Left renal cortex interstitium (tissue), 4 donors: Measurements from ENCODE around the gene ARHGEF4. TPM values are rescaled to one million over a fixed set of nuclear protein-coding genes. Genes with fewer than 3 reads are reported as not detected.

Experiments
- DNase-seq, 4 donors: peaks; one replicate each; pipeline ENCODE4 v3.0.0-alpha.2; 2013; ENCODE audit warnings: low read depth in 4 of 4, low spot score in 2 of 4, missing footprints in 1 of 4
- polyA plus RNA-seq, 4 donors: library from polyadenylated mRNA; unstranded; fragments of 120-200 nt; gene quantifications; one replicate each; pipeline ENCODE4 v1.2.1, GENCODE V29; 2013; ENCODE audit not compliant: insufficient read length in 4 of 4

ARHGEF4 gene, protein sequence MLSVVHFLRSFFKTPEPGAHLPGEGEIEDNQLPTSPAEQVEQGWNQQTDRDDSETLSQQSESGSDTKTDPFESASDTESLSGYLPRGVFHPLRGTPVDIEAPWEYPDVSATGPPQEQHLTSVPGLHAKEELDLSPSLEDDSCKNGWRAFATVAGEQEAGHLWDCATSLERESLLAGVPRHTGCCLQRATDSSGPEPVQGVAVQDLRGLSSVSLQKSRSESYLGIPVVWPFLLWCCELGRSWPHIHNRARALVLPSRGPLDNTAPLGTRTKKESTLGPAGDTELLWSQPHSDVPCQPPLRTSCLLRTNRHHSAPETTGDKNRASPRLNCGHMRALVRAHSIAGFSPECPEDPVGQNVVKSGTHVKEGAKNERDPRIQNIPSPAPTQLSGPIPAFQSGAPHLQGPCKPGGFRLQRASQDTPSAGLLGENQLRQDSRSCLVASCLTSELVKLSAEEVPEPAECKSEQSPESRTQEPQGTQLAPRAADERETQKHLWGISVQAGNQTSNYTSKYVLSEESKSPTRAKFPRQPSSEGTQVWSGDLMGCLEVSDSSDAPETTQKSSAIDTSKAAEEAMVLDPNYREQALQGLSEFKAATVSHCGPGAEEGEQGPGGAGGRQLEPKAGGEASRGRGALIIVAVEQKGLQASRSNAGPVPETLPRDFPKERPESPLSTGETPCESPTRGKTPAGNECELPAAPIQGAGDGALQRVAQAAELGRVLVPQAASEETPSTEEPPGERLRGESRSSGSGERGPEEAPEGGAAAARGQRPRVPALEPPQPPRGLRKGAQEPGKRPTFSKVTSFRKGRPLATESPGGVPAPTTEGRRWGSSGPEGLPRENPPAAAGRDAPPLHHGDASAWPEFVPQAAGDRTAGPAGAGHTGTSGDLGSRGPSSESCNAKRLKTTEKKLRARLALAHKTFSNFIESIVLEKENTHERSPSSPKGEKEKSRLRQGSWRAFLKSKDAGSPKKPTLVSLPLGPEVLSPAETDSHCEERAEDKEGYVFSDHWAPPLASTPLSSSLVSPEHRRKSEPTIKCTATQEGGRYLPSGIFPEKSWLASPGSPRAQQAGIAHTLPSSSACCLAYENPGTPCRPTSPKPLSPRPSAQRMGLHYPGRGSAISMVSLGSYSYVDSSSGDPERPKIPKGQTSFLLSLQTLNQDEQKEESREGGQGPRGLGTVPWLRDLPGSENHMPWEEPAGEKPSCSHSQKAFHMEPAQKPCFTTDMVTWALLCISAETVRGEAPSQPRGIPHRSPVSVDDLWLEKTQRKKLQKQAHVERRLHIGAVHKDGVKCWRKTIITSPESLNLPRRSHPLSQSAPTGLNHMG (N-terminal part only)
- polyA plus RNA-seq, result 1 to 10 TPM; 5.6 to 9.0 (median 7.9) TPM

DNA sequence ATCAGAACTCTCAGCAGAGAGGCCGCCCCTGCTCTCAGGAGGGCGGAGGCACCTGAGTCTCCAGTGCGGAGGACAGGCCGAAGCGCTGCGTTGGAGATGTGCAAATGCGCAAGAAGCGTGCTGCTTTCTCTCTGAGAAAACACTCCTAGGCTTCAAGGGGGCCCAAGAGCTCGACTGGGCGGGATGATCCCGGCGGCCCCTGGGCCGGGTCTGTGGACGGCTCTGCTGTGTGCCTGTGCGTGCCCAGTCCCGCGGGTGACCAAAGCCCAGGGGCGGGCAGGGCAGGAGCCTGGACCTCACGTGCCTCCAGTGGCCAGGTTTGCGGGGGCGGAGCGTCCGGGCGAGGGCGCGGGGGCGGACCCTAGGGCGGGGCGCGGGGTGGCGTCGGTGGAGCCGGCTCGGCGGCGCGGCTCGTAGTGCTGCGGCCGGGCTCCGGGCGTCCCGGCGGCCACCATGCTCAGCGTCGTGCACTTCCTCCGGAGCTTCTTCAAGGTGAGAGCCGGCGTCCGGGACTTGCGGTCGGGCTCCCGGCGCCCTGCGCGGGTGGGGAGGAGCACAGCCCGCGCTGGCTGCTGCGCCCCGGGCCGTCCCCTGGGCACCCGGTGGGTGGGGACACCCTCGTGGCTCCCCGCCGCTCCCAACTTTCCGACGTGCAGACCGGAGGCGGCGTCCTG, at the start of gene ARHGEF4:
Gene ARHGEF4 (plus strand): TSS at position 414 of the 674 bp plus-strand sequence. CDS start 40 bp downstream, at position 454.
- no peak for DNase-seq

DNA sequence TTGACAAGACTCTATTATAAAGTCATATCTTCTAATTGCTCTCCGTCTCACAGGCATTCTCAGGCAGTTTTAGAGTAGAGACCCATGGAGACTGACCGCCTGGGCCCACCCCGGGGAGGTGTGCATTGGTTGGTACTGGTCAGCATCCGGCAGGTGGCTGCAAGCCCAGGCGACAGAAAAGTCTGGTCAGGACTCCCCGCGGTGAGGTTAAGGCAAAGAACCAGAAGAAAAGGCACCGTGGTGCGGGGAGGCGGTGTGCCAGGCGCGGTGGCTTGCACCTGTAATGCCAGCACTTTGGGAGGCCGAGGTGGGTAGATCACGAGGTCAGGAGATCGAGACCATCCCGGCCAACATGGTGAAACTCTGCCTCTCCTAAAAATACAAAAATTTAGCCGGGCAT, 48.9 kb upstream of the ARHGEF4 start:
- no peak for DNase-seq

DNA sequence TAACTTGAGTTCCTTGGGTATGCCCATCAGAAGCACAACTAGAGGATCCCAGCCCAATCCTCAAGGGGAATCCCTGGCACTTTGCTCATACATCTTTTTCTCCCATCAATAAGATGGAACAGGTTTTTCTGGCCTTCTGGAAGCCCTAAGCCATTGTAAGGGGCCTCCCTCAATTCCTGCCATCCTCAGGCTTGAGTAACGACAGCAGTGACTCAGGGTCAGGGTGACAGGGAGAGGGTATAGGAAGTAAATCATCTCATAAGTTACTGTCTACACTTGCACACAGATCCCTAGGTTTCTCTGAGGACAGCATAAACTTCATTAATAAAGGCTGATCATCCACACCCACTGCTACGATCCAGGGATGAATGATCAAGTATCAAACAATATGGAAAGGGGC, 46.4 kb upstream of the ARHGEF4 start:
- DNase-seq, result no peak

DNA sequence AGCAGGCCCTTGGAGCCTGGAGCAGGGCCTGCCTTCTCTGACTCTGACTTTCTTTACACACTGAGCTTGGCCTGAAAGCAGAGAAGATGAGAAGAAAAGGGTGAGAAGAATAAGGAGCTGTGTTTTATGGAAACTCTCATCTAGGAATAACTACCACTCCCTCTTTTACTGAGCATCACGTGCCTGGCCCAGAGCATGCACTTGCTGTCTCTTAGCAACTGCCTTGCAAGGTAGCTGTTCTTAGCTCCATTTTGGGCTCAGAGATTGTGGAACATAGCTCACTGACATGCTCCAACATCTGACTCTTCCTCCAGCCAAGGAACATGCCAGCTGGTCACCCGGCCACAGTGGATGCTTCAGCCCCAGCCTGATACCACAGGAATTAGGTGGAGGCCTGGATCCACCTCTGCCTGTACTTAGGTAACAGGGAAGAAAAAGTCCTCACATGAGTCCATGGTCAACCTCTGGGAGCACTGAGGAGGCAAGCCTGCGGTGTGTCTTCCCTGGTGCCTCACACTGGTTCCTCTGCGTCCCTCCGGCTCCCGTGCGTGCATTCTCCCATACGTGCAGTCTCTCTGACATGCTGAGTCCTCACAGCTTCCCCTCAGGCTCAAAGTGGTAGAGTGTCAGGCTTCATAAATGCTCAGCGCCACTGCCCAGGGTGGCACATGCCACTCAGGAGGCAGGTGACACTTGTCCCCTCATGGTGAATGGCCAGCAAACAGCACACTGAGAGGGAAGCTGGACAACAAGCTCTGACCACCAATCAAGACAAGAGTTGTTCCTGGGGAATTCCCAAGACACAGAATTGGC, 45.7 kb upstream of the ARHGEF4 start:
- DNase-seq, result no peak

DNA sequence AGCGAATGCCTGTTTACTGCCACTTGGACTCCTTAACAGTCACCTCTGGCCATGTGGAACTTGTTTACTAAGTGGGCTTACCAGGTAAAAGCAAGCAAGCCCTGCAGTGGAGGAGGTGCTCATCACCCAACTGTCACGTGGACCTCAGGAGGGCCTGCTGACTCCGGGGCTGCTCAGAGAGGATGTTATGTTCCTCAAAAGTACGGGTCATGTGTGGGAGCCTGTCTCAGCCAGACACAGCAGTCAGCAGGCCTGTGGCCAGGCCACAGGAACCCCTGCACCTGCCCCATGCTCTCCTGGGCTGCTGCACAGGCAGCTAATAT, 45.1 kb upstream of the ARHGEF4 start:
- DNase-seq, result no peak

DNA sequence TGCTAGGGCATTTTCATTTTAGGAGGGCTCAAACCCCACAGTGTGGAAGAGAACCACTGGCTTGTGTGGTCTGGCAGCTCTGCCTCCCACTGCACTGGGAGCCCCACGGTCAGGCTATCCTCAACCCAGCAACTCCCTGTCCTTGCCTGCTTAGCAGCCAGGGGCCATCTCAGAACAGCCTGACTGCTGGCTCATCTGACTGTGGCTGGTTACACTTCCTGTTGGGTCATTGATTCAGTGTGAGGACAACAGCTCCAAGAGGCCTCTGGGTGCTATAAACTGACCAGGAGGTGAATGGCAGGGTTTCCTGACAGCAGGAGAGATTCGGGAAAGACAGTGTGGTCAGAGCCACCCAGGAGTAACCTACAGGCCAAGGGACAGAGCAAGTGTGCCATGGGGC, 41.3 kb upstream of the ARHGEF4 start:
- DNase-seq, result no peak

DNA sequence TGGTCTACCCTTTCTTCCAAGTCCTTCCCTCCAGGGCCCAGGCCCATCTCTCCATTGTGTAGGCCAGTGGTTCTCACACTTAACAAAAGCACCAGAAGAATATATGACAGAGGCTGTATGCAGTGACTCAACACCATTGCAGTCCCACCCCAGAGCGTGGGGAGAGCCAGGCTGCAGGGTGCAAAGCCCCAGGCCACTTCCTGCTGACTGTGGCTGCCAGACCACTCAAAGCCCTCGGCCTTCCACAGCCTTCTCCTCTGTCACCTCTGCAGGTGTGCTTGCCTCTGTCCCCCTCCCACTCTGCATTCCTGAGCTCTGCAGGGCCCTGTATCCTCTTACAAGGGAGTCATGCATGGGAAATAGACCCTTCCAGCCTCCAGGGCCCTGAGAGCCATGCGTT, 40.4 kb upstream of the ARHGEF4 start:
- peak in 1 of 4 donors; percentile 52 for DNase-seq

DNA sequence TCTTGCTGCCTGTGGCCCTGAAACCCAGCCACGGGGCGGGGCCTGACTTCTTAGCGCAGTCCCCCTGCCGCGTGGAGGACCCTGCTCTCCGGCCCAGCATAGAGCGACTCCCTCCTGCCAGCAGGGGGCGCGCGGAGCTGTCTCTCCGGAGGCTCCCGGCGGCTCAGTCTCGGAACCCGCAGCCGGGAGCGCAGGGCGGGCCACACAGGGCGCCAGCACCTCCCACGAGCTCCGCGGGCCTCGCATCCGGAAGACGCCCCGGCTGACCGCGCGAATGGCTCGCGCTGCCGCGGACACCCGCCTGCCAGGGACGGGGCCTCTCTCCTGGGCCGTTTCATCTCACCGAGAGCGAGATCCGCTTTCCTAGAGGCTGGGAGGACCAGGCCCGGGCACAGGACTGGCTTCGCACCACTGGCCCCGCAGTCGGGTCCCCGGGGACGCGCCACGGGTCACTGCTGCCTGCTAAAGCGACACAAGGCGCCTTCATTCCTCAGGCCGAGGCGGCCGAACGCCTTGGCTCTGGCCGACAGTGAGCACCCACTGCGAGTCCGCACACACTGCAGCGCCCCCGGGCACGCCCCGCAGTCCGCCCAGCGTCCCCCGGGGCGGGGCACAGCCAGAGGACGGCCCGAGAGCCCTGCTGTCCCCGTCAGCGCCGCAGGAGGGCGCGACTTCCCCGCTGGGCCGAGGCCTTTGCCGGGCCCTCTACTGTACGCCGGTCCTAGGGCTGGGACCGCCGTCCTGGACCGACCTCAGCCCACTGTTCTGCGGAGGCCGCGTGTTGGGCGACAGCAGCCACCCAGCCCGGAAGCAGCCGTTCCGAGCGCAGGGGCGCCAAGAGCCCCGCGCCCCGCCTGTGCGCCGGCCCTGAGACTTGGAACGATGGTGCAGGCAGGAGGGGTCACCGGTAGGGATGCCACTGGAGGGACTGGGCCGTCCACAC, 39.0 kb upstream of the ARHGEF4 start:
- peak; percentile 73 to 83 (median 76) for DNase-seq

DNA sequence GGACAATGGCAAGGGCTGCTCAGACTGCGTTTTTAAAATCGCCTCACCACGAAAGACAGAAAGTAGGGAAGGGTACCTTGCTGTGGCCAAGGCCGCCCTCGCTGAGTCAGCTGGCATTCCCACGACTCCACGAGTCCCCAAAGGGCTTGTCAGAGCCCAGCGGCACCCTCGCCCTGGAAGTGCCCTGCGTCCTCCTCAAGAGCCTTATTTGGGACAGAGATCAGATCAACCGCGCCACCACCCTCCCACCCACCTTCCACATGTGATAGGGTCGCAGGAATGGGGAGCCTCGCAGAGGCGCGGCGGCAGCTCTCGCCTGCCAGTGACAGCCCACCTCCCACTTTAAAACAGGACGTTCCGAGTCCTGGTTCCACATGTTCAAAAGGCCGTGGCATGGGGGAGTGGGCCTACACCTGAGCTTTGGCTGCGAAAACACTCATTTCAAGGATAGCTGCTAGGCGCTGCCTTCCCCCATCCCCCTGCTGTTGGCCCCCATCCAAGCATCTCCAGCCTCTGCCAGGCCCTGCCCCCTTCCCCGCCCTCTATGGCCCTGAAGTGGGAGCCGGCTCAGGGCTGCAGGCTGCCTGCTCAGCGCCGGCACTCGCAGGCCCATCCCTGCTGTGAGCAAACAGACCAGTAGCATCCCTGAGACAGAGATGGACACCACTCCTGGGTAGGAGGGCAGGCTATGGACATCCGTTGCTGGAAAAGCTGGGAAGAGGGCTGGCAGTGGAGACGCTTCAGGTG, 38.1 kb upstream of the ARHGEF4 start:
- DNase-seq, result peak in 1 of 4 donors; percentile 27

DNA sequence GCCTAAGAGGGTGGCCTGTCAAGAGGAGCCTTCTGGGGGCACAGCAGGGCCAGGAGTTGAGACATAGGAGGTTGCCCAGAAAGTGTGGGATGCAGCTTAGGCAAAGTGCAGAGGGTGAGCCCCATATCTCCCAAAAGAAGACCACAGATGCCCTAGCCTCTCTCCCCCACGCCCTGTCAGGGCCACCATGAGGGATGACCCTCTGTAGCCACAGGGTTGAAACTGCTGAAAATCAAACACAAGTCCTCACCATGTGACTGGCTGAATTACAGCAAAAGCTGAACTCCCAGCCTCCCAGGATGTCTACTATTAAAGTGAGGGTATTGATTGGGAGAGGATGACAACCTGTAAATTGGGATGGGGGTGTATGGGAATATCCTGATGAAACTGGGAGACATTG, 37.4 kb upstream of the ARHGEF4 start:
- DNase-seq, result no peak

DNA sequence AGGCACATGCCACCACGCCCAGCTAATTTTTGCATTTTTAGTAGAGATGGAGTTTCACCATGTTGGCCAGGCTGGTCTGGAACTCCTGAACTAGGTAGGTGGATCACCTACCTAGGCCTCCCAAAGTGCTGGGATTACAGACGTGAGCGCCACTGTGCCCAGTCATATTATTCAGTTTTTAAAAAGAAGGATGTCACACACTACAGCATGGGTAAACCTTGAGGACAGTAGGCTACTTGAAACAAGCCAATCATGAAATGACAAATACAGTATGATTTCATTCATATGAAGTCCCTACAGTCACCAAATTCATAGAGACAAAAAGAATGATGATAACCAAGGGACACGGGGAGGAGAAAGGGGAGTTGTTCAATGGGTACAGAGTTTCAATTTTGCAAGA, 31.1 kb upstream of the ARHGEF4 start:
- no peak for DNase-seq

DNA sequence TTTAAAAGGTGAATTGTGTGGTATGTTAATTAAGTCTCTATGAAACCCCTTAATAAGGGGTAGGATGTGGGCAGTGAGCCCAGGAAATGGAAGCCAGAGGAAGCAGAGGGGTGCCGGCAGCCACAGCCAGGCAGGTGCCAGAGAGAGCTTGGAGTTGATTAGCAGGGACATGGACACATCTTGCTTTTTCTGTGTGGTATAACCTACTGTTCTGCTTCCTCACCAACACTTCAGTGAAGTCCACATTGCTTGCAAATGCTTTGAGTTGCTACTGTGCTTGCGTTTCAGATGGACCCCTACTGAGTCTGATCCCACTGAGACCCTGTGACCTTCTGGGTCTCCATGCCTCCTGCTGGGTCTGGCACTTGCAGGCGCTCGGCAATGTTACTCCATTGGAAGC, 30.3 kb upstream of the ARHGEF4 start:
- DNase-seq, result no peak

DNA sequence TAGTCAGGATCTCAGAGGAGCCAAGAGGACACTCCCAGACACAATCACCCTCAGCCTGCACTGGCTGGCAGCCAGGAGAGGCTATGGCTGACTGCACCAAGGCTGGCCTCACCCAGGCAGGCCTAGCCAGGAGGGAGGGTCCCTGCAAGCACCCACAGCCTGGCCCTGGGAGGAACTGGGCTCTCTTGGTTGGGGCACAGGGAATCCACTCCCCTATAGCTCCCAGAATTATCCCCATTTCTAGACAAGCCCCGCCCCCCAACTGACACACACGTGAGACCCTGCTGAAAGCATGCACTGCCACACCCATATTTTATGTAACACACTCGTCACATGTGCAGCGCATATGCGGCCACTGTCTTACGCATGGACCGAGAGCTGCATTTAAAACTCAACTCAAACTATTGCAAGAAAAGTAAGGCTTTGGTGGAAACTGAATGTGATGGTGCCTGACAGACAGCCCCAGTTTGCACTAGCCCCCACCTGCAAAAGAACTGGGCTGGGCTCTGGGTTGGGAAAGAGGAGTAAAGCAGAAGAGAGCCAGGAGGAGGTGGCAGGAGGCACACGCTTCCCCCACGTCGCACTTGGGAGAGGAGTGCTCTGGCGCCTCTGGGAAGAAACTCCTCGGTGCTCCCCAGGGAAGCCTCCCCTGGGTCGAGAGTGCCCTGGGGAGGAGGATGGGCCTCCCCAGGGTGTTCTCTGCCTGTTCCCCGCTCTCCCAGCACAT, 28.9 kb upstream of the ARHGEF4 start:
- DNase-seq, result peak in 1 of 4 donors; percentile 16

DNA sequence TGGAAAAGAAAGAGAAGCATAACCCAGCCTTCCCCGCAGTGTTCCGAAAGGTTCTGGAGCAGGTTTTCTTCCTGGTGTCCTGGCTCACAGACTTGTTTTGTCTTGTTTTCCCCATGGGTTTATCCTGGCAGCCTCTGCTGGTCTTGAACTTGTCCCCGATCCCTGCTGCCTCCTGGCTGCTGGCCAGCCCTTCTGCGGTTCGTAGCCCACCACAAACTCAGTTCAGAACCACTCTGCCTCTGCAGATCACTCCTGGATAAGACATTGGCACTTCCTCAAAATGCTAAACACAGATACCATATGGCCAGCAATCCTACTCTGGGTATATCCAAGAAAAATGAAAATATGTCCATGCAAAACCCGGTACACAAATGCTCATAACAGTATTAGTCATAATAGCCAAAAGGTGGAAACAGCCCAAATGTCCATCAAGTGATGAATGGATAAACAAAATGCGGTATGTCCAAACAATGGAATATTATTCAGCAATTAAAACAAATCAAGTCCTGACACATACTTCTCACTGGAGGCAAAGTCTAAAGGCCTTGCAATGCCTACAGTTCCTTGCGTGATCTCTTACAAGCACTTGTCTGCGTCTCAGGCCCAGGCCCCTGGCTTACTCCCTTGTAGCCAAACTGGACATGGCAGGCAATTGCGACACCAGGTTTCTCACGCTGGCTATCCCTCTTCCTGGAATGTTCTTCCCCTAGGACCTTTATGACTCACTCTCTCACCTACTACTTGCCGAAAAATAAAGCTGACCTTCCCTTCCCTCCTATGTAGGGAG, 28.0 kb upstream of the ARHGEF4 start:
- no peak for DNase-seq

DNA sequence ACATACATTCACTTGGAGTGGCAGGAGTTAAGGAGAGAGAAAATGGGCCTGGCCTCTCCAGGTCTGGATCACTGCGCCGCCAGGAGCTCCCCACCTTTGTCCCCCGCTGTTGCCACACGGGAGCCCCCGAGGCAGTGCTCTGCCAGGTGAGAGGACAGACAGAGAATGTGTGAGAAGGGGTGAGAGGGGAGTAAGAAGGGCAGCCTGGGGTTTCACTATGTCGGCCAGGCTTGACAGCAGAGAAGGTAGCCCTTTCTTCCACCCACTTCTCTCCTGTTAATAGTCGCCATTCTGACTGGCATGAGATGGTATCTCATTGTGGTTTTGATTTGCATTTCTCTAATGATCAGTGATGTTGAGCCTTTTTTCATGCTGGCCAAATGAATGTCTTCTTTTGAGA, 26.2 kb upstream of the ARHGEF4 start:
- DNase-seq, result no peak

DNA sequence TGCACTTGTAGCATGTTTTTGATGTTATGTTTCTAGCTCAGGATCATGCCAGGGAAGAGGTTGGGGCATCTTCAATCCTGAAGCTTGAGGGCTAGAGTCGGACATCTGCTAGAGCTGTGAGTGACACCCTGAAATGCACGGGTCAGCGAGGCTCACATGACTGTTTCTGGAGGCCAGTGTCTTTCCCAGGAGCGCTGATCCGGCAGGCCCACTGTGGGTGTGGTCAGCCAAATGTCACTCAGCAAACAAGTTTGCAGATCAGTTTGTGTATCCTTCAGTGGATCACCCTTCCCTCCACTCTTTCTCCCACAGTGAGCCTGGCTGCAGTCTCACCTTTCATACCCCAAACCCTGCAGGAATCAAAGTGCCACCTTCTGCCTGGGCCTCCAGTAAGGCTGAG, 23.0 kb upstream of the ARHGEF4 start:
- no peak for DNase-seq
